Measurements from ENCODE around the gene RASA2.
"Not testable (repeated sequence)": the region's sequence is repeated elsewhere in the genome, so short reads cannot be mapped to it uniquely, and the experiment has no call there.

The RASA2 gene

DNA sequence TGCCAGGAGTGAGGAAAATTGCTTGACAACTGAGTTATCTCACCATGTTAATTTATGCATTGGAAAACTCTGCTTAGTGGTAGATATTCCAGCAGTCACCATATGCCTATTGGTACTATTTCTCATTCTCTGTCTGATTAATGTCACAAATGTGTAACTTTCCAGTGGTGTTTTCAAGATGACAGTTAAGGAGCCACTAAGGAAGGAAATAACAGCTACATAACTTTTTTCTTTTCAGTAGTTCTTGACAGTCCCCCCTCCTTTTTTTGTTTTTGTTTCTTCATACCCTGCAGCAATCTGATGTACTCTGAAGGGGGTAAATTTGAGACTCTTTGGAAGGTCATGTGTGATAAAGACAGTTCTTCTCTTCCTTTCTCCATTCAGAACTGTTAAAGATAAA is 13.1 kb downstream of the RASA2 start:
- peak; percentile 42 for DNase-seq

DNA sequence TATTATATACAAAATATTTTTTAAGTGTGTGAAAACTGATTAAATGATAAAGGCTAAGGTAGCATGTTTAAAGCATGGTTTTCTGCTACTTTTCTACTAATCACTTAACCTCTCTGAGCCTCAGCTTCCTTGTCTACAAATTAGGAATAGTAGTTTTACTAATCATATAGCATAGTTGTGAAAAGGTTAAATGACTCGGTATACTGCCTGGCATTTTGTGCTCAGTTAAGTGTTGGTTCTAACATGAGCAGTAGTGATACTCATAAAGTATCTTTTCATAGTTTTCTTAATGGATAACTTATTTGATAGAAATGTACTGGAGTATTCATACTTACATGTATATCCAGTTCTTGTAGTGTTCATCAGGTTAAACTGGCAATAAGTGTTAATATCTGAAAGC is 13.6 kb downstream of the RASA2 start:
- DNase-seq, result no peak

DNA sequence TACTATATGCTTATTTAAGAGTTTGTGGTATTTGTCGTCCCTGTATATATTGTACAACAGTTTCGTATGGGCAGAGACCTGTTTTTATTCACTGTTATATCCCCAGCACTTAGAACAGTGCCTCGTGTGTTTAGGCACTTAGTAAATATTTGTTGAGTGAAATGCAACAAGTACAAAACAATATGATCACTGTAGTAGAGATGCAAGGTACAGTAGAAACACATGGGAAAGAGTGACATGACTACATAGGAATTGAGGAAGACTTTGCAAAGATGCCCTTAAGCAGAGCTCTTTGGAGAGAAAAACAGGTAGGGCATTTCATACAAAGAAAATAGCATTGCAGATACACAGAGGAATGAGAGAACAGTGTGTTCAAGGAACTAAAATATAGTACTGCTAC is 18.3 kb downstream of the RASA2 start:
- no peak for DNase-seq

DNA sequence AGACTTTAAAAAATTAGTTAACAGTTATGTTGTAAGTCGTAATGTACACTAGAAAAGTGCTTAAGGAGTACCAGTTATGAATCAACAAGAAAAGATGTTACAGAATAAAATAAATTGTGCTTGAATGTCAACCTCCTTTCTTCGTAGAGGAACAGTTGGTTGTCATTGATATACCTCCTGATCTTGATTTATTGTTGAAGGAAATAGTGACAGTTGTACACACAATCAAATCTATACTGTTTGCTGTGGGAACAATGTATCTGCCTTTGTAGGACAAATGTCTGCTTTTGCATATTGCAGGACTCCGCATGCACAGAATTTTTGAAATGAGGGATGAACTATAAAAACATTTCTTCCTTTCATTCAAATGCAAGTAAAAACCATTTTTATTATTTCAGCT is 19.2 kb downstream of the RASA2 start:
- DNase-seq, result no peak

DNA sequence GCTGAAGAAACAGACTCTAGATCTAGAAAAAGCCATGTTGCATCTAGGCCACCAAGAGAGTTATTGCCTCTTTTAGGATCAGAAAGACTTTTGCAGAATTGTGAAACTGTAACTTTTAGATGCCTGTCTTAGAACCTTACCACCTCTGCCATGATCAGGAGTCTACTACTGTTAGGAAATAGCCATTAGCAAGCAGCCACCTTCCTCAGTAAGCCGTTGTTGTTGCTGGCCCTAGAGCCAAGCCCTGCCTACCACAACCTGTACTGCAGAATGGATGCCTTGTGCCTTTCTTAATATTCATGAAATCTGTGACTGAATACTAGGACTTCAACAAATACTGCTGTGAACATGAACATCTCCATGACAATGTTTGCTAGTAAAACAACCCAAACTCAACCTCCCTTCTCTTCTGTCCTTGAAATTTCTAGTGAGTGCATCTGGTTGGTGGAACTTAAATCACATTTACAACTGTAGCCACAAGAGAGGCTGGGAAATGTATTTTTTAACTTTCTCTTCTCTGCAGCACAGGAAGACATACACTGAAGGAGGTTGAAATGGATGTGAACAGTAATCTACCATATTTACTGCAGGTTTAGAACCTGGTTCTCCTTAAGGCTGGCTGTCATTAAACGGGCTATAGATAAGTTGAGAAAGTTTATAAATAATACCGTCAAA is 20.7 kb downstream of the RASA2 start:
- no peak for DNase-seq

DNA sequence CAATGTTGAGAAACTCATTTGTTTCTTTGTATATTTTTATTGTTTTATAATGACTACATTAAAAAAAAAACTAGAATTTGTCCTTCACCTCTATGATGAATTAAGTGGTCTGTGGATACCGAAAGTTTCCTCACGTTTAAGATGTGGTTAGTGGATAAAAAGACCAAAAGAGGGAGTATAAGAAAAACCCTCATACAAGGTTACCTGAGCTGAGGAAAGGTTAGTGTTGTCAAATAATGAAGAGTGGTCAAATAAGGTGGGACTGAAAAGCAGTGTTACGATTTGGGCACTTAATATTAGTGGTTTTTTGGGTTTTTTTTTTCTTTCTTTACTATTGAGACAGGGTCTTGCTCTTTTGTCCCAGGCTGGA is 21.2 kb downstream of the RASA2 start:
- DNase-seq, result no peak

DNA sequence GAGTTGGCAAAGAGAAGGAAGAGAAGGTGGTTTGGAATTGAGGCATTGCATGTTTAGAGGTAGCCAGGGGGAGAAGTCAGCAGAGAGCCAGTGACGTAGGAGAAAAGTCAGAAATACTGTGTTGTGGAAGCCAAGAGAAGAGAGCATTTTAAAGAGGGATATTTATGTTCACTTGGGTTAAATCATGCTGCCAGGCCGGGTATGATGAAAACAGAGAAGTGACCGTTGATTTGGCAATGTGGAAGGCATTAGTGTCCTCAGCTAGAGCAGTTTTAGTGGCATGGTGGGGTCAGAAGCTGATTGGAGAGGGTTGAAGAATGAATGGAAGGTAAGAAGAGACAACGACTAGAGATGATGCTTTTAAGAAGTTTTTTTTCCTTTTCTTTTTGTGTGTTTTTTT is 24.5 kb downstream of the RASA2 start:
- DNase-seq, result no peak

DNA sequence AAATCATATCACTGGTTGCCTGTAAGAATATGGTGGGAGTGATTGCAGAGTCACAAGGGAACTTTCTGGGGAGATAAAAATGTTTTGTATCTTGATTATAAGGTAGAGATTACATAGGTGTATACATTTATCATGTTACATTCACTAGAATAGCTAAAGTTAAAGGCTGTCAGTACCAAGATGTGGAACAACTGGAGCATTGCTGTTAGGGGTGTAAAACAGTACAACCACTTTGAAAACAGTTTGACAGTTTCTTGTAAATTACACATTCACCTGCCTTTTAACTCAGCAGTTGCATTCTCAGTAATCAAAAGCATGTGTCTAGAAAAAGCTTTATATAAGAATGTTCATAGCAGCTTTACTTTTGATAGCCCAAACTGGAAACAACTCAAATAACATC is 27.6 kb downstream of the RASA2 start:
- DNase-seq, result no peak

DNA sequence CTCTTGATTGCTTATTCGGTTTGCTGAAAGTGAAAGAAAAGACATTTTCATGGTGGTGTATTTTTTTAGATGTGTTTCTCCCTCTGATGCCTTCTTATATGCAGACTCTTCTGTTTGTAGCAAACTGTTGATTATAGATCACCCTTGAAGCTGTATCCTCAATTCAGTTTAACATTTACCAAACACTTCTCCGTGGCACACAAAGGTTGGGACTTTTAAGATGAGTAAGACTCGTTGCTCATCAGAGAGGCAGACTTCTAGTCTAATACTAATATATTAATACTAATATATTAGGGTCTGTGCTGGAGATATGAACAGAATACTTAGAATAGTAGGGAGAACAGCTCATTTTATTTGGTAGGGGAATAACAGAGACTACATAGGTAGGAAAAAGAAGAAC is 32.8 kb downstream of the RASA2 start:
- no peak for DNase-seq

DNA sequence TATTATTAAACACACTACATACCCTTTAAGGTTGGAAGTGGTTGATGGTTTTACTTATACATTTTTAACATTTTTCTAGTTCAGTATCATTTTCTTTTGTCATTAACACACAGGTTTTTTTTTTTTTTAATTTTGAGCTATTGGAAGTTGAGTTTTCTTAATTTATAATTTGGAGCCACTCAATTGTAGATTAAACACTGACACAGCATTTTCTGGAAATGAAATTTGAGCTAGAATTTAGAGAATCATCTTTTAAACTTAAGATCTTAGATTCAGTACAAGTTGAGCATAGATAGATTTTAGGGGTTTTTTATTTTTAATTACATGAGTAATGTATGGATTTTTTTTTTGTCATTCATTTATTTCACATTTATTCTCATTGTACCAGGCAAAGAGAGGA is 35.0 kb downstream of the RASA2 start:
- DNase-seq, result no peak

DNA sequence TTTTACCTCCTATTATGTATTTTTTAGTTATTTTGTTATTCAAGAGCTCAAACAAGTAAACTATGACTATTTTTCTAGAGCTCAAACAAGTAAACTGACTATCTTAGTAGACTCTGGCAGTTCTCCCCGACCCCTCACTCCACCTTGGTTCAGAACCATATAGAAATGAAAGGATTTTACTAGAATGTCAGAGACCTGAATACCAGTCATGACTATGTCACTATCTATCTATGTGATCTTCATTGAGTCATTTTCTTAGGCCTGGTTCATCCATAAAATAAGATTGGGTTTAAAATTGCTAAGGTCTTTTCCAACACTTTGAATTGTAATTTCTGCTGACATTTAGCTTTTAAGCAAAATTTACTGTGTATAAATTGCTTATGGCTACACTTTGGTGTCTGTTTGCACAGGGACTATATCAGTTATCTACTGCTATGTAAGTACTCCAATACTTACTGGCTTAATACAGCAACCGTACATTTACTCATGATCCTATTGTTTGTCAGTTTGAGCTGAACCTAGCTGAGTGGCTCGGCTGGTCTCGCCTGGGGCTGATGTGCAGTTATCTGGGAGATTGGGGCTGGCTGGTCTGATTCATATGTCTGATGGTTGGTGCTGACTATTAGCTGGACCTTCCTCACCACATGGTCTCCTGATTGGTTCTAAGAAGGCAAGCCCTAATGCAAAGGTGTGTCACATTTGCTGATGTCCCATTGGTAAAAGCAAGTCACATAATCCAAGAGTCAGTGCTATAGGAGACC is 37.0 kb downstream of the RASA2 start:
- DNase-seq, result no peak

DNA sequence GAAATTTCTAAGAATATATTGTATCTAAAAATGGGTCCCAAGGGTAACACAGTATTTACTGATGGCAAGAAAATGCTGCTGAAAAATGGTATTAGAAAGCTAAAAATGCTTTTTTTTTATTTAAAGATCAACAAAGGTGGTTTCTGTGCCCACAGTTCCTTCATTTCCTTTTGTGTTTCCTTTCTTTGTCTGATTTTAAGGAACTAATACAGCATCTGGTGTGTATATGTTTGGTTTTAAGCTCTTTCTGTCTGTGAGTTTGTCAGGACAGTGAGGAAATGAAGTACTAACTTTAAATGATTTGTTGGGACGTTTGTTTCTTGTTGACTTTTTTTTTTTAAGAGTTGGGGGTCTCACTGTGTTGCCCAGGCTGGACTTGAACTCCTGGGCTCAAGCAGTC is 38.2 kb downstream of the RASA2 start:
- no peak for DNase-seq

DNA sequence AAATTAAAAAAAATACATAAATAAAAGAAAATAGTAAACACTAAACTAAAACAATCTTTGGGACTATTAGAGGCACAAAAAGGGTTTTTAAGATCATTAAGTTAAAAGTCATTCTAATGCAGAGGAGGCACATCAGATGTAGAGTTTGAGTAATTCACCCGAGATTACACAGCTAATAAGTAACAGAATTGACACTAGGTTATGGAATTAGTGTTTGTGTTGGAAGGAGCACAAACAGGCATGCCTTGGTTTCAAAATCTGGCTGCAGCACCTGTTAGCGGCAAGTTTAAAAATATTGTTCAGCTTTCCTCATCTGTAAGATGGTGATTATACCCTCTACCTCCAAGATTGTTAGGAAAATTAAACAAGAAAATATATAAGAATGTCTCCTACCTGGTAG is 39.0 kb downstream of the RASA2 start:
- no peak for DNase-seq

DNA sequence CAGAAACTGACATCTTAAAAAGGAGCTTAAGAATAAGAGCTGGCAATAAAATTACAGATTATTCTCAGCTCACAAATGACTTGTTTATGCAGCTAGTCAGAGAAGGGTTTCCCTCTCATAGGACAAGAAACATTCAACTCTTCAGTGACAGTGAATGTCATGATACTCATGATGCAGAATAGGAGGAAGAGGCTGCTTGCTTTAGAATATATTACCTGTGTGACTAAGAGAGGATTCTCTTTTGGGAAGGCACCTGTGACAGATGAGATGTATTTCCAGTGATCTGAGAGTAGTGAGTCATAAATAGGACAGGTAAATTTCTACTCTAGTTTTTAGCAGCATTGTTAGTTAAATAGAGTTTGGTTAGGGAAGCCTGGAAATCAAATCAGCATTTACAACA is 39.9 kb downstream of the RASA2 start:
- peak; percentile 16 for DNase-seq

DNA sequence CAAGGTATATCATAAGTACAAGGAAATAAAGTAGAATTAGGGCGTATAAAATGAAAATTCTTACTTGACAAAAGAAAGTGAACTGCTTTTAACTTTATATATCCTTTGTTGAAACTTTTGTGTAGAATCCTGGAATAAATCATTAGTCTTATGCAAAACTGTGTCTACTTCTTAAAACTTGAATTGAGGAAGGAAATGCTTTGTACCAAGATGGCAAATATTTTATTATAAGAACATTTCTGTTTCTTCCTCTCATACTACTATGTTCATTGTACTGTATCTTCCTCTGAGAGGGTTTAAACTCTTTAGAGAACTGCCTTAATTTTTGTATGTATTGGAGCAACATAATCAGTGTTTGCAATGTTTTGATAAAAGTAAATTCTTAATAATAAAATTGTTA is 42.0 kb downstream of the RASA2 start:
- no peak for DNase-seq

DNA sequence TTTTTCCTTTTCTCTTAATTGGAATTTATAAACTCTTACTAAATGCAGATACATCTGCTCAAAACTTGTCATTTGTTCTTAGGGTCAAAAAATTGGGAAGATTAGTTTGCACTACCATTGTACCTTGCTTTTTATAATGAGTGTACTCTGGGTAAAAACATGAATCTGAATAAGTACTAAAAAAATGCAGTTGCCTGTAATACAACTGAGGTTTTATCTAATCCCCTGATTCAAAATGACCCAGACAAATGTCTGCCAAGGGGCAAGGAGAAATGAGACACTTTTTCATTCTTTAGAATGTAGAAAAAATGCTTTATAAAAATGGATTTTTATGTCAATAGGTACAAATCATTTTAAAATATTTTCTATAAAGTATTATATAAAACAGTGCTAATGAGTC is 42.4 kb downstream of the RASA2 start:
- DNase-seq, result no peak

DNA sequence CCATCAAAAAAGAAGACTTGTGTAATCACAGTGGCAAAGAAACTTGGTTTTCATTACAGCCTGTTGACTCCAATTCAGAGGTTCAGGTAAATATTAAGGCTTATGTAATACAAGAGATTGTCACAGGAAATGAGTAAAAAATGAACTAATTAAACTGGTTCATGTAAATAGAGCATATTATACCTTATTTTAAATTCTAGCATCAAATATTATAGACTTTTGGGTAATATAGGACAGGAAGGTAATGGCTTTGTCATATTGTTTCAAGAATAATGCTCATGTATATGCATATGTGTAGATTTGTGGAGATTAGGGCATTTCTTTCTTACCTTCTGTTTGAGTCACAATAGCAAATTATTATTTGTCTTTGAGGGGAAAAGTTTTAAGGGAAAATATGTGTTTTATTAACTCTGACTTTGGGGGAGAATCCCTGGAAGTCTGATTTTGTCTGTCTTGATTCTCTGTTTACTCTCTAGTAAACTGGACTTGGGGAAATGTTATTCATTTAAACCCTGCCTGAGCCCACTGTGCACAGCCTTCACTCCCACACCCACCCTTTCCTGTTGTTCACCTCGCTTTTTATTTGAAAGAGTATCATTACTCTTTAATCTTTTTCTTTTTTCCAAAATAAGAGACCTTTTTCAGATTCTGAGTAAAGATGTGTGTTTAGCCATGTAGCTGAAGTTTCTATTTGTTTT is 43.0 kb downstream of the RASA2 start:
- DNase-seq, result peak; percentile 47

DNA sequence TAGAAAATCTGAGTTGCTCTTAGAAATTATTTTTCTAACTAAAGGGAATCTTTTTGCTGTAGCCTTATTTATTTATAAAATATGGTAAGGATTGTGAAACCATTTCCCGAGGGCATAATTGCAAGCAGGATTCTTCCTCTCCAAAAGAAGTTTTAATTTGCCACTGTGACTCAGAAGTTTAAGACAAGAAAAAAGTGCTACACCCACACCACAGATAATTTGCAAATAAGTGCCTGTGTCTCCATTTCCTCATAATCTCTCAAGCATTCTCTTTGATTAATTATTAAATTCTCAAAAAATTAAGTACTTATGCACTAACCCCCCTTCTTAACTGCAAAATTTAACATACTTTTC is 43.6 kb downstream of the RASA2 start:
- no peak for DNase-seq

DNA sequence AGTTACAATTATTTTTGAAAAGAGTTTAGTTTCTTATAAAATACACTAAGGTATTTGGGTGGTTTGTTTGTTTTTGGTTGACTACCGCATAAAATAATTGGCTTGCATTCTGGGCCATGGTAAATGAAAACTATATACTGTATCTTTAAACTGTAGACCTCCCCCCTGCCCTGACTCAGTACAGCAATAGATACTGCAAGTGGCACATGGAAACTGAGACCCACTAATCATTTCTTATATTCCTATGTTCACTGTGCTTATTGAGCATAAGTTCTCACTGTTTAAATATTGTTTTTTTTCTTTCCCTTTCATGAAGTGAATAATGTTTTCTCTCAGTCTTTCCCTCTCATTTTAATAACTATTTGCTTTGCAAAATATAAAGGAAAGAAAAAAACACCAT is 45.8 kb downstream of the RASA2 start:
- DNase-seq, result no peak

DNA sequence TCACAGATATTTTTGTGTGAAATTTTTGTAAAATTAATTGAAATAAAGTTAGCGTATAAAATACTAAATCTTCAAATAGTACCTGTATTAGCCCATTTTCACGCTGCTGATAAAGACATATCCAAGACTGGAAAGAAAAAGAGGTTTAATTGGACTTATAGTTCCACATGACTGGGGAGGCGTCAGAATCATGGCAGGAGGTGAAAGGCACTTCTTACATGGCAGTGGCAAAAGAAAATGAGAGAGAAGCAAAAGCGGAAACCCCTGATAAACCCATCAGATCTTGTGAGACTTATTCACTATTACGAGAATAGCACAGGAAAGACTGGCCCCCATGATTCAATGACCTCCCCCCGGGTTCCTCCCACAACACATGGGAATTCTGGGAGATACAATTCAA is 49.2 kb downstream of the RASA2 start:
- DNase-seq, result not testable (repeated sequence)

DNA sequence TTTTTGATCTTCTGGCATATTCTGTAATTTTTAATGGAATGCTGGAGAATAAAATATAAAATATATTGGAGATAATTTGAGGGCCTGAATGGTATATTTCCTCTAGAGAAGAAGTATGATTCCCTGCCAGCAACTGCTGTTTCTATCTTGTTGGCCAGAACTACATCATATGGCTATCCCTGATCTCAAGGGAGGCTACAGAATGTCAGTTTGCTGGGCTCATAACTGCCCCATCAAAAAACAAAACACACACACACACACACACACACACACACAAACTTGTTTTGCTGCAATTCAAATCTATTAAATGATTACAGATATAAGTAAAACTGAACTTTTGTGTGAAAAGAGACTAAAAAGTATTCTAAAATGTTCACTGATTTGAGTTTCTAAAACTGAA is 51.0 kb downstream of the RASA2 start:
- no peak for DNase-seq

DNA sequence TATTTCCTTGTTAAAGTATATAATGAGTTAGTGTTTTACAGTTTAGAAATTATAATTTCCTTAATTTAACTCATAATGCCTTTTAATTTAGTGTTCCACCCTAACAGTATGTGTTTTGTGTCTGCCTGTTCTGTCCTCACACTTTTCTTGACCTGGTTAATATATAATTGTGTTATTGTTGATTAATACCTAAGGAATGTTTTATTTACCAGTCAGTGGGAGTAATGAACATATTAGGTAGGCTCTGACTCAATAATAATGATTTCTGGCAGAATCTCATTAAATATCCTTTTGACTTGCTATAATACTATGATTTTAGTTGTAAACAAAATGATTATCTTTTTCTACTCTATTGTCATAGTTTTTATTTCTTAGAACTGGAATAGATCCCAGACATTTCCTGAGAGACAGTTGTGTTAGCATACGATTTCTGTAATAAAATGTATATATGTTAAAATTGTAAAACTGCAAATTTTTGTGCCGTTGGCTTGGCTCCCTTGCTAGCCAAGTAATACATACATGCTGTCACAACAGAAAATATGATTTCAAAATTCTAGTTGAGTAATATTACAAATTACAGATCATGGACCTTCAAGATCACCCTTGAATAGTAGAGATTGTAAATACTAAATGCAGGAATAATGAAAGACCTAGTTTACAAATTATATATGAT is 51.9 kb downstream of the RASA2 start:
- no peak for DNase-seq

DNA sequence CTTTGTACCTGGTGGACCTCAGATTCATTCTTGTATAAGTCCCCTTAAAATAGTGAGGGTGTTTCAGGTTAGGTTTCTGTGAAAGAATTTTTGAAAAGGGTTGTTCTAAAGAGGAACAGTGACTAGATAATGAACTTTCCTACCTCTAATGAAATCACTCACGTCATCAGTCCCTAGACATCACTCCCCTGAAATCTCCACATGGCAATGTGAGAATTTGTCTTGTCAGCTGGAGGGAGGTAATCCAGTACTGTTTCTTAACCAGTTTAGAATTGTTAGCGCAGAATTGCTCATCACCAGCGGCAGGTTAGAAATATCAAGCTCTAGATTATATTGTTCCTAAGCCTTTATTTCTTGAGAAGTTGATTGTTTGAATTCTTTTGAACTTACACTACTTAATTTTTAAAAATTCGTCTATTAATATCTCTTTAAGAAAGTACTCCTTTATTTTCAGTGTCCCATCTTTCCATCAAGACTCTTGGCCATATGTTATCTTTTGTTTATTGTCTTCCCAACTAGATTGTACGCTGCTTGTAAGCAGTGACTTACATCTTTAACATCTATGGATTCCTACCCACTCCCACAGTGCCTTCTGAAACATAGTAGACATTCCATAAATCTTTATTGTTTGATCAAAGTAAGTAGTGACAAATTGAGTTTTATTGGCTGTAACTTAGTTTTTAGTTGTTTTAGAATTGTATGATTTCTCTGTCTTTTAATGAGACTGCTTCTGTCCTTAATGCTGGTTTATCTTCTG is 52.8 kb downstream of the RASA2 start:
- DNase-seq, result no peak
